Smooth muscle cell (in vitro differentiated cells): ENCODE results near the gene BRD7. TPM values are rescaled to one million over a fixed set of nuclear protein-coding genes. Genes with fewer than 3 reads are reported as not detected.

ENCODE experiments used
- DNase-seq: peaks from one replicate; lab custom pipeline; 2025; ENCODE audit not compliant: unreplicated experiment; lab: John Stamatoyannopoulos, UW
- H2AFZ ChIP-seq: fragments of 200-600 bp; sonication (generic); 2 replicates; pipeline ENCODE4 v1.6.0; 2016; ENCODE audit warnings: antibody characterized with exemption, low read depth, mild to moderate bottlenecking
- H3F3A ChIP-seq: fragments of 200-600 bp; sonication (generic); 2 replicates; pipeline ENCODE4 v1.6.0; 2017; ENCODE audit warnings: antibody characterized with exemption, low read depth
- H3K27ac ChIP-seq: fragments of 200-600 bp; sonication (generic); 2 replicates; pipeline ENCODE4 v1.5.1; 2016; ENCODE audit warnings: low read depth, mild to moderate bottlenecking
- H3K27me3 ChIP-seq: fragments of 200-600 bp; sonication (generic); 2 replicates; pipeline ENCODE4 v1.6.1; 2016; ENCODE audit warnings: low read depth, mild to moderate bottlenecking
- H3K36me3 ChIP-seq: fragments of 200-600 bp; sonication (generic); 2 replicates; pipeline ENCODE4 v1.5.1; 2016; ENCODE audit warnings: low read depth
- H3K4me1 ChIP-seq: fragments of 200-600 bp; sonication (generic); 2 replicates; pipeline ENCODE4 v1.5.1; 2016; ENCODE audit warnings: low read depth
- H3K4me2 ChIP-seq: fragments of 200-600 bp; sonication (generic); 2 replicates; pipeline ENCODE4 v1.6.0; 2016; ENCODE audit warnings: mild to moderate bottlenecking
- H3K4me3 ChIP-seq: fragments of 200-600 bp; sonication (generic); 2 replicates; pipeline ENCODE4 v1.5.1; 2016; ENCODE audit warnings: mild to moderate bottlenecking
- H3K79me2 ChIP-seq: fragments of 200-600 bp; sonication (generic); 2 replicates; pipeline ENCODE4 v1.6.0; 2016; ENCODE audit warnings: low read depth, mild to moderate bottlenecking
- H3K9ac ChIP-seq: fragments of 200-600 bp; sonication (generic); 2 replicates; pipeline ENCODE4 v1.6.0; 2016; ENCODE audit warnings: low read depth
- H3K9me3 ChIP-seq: fragments of 200-600 bp; sonication (generic); replicated peaks from 2 replicates; pipeline ENCODE4 v1.5.1; 2016; ENCODE audit warnings: low read depth
- H4K20me1 ChIP-seq: fragments of 200-600 bp; sonication (generic); 2 replicates; pipeline ENCODE4 v1.6.0; 2016; ENCODE audit warnings: low read depth
- WGBS: methylation state at CpG from one replicate; pipeline ENCODE4 v1.1.7; 2016; ENCODE audit warnings: low lambda C conversion rate; 5-methylcytosine and 5-hydroxymethylcytosine counted together
- polyA plus RNA-seq: library from polyadenylated mRNA; unstranded; fragments of >200 nt; fragmentation: Nextera tagmentation; extraction: Ambion mirVana; gene quantifications from 2 replicates; pipeline ENCODE4 v1.2.1, GENCODE V29; 2016
- total RNA-seq: library from RNA; depleted of rRNA; stranded (reverse); fragments of >200 nt; gene quantifications from 2 replicates; pipeline ENCODE4 v1.2.3, GENCODE V29; 2014
- TF ChIP-seq, protein P1 (sequence below): fragments of 200-600 bp; sonication (generic); IDR thresholded peaks from 2 replicates; pipeline ENCODE4 v1.5.1; 2017; ENCODE audit warnings: borderline replicate concordance, mild to moderate bottlenecking, antibody characterized with exemption; ENCODE audit not compliant: insufficient read depth, poor library complexity, severe bottlenecking

The BRD7 gene
- total and polyA plus RNA-seq, 2 experiments from 2014 or later: 33.9 to 40.4 TPM

DNA sequence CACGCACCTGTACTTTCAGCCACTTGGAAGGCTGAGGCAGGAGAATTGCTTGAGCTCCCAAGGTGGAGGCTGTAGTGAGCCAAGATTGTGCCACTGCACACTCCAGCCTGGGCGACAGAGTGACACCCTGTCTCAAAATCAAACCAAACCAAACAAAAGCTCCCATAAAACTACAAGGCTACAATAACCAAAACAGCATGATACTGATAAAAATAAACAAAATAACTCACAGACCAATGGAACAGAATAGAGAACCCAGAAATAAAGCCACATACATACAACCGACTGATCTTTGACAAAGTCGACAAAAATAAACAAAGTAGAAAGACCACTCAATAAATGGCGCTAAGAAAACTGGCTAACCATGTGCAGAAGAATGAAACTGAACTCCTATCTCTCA lies 37.2 kb downstream of the BRD7 start:
- no peak for DNase-seq

DNA sequence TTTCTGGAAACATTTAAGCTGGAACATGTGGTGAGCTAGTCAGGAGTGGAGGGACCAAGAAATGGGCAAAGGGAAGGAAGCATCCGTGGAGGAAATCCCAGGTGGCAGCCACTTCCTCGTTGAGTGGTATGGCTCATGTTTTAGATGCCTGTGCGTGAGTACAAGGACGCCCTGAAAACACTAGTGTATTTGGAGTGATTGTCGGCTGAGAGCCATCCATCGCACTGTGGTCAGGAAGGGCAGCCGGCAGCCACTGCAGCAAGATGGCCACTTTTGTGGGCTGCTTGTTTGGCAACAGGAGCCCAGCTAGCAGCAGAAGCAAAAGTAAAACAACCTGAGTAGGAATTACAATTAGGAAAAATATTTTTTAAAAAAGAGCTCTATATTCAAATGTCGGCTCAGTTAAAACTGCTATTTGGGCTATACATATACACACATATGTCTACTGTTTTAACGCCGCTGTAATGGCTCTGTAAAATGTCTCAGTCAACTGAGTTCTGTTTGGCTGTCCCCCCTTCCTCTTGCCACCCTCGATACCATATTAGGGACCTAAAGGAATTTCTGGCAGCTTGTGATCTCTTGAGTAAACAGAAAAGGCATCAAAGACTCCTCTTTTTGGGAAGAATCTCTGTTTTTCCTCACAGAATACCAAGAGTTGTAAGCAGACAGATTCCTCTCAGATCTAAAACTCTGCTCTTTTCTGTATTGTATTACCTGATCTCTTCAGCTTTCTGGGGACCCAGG lies 39.2 kb downstream of the BRD7 start:
- Histone ChIP-seq H3K4me2 (peak overlapping the region; percentile 62), H4K20me1 (peaks cover 17% of the 10 kb centered on the region), H3K9ac (peak overlapping the region; percentile 2), H3F3A (no peaks in the 10 kb centered on the region), H3K4me1 (peaks cover 8% of the 10 kb centered on the region), H2AFZ (no peak overlapping the region), H3K4me3 (no peak overlapping the region), H3K27ac (peak overlapping the region; percentile 17), H3K27me3 (no peaks in the 10 kb centered on the region), H3K9me3 (no peaks in the 10 kb centered on the region), H3K36me3 (peaks cover 5% of the 10 kb centered on the region), H3K79me2 (peaks cover 11% of the 10 kb centered on the region)
- no peak for DNase-seq
- TF ChIP-seq, protein P1, sequence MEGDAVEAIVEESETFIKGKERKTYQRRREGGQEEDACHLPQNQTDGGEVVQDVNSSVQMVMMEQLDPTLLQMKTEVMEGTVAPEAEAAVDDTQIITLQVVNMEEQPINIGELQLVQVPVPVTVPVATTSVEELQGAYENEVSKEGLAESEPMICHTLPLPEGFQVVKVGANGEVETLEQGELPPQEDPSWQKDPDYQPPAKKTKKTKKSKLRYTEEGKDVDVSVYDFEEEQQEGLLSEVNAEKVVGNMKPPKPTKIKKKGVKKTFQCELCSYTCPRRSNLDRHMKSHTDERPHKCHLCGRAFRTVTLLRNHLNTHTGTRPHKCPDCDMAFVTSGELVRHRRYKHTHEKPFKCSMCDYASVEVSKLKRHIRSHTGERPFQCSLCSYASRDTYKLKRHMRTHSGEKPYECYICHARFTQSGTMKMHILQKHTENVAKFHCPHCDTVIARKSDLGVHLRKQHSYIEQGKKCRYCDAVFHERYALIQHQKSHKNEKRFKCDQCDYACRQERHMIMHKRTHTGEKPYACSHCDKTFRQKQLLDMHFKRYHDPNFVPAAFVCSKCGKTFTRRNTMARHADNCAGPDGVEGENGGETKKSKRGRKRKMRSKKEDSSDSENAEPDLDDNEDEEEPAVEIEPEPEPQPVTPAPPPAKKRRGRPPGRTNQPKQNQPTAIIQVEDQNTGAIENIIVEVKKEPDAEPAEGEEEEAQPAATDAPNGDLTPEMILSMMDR: no peak
- WGBS: 57% methylated on average over 11 of the region's 11 CpGs

More for the DNA sequence above, 37.2 kb downstream of the BRD7 start:
- 83% methylated on average over 5 of the region's 5 CpGs for WGBS
- TF ChIP-seq, protein P1: no peak
- Histone ChIP-seq H3K9ac (no peak overlapping the region), H3K36me3 (peaks cover 5% of the 10 kb centered on the region), H2AFZ (no peak overlapping the region), H3K79me2 (peaks cover 16% of the 10 kb centered on the region), H3K27ac (no peak overlapping the region), H3F3A (no peaks in the 10 kb centered on the region), H4K20me1 (peaks cover 17% of the 10 kb centered on the region), H3K9me3 (no peaks in the 10 kb centered on the region), H3K27me3 (no peaks in the 10 kb centered on the region), H3K4me1 (peaks cover 8% of the 10 kb centered on the region), H3K4me2 (no peak overlapping the region), H3K4me3 (no peak overlapping the region)

DNA sequence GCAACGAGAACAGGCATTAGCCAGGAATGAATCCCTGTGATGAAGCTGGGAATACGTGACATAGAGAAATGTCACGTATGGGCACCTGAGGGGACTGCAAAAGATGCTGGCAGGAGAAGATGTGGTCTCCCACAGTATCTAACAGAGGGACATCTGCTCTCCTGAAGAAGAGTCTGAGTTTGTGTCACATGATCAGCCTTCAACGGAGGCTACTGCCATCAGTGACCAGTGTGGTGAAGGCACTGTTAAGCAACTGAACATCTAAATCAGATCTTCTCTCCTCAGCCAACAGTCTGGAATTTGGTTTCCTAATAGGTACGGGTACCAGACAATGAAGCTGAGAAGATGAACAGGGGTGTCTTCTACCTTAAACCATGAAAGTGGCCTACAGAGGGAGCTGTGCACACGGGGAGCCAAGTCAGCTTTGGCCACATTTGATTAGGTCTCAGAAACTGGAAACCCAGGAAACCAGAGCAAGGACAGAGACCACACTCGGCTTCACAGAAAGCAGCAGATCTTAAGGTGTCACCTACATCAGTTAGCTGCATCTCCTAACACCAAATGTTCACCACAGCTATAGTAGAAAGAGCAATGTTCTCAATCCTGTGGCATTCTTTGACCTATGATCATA lies 41.8 kb downstream of the BRD7 start:
- Histone ChIP-seq H3K79me2 (peaks cover 5% of the 10 kb centered on the region), H4K20me1 (peaks cover 16% of the 10 kb centered on the region), H3K4me2 (no peak overlapping the region), H3K4me1 (peaks cover 8% of the 10 kb centered on the region), H3K36me3 (no peaks in the 10 kb centered on the region), H3K9me3 (no peaks in the 10 kb centered on the region), H3K27ac (no peak overlapping the region), H3K9ac (no peak overlapping the region), H3F3A (no peaks in the 10 kb centered on the region), H3K27me3 (no peaks in the 10 kb centered on the region), H3K4me3 (no peak overlapping the region), H2AFZ (no peak overlapping the region)
- 78% methylated on average over 7 of the region's 7 CpGs for WGBS
- DNase-seq: no peak
- TF ChIP-seq, protein P1: peak; percentile 32
